Loucy (cell line): Measurements from ENCODE around the gene AFF4.

Experiments
- H2AFZ ChIP-seq: fragments of 200-600 bp; sonication (generic); 2 replicates; pipeline ENCODE4 v1.6.0; 2016; ENCODE audit warnings: antibody characterized with exemption, mild to moderate bottlenecking, low read length, moderate library complexity
- H3F3A ChIP-seq: fragments of 200-600 bp; 2 replicates; pipeline ENCODE4 v1.6.0; 2016; ENCODE audit warnings: antibody characterized with exemption, low read depth, mild to moderate bottlenecking
- H3K27me3 ChIP-seq: fragments of 200-600 bp; sonication (generic); 2 replicates; pipeline ENCODE4 v1.6.1; 2014; ENCODE audit warnings: low read length, mild to moderate bottlenecking; ENCODE audit not compliant: insufficient read depth, poor library complexity, severe bottlenecking
- H3K36me3 ChIP-seq: fragments of 200-600 bp; sonication (generic); 2 replicates; pipeline ENCODE4 v1.6.1; 2016; ENCODE audit warnings: low read length; ENCODE audit not compliant: insufficient read depth
- H3K4me1 ChIP-seq: fragments of 200-600 bp; sonication (generic); 2 replicates; pipeline ENCODE4 v1.5.1; 2014; ENCODE audit warnings: low read length, mild to moderate bottlenecking; ENCODE audit not compliant: insufficient read depth, poor library complexity, severe bottlenecking
- H3K4me2 ChIP-seq: fragments of 200-600 bp; sonication (generic); 2 replicates; pipeline ENCODE4 v1.6.0; 2014; ENCODE audit warnings: antibody characterized with exemption, low read length, low read depth, mild to moderate bottlenecking; ENCODE audit not compliant: poor library complexity, severe bottlenecking
- H3K4me3 ChIP-seq: fragments of 200-600 bp; sonication (generic); 2 replicates; pipeline ENCODE4 v1.5.1; 2014; ENCODE audit warnings: low read length, mild to moderate bottlenecking, mixed read lengths; ENCODE audit not compliant: poor library complexity, severe bottlenecking
- H3K79me2 ChIP-seq: fragments of 200-600 bp; sonication (generic); 2 replicates; pipeline ENCODE4 v1.6.1; 2014; ENCODE audit warnings: low read length; ENCODE audit not compliant: insufficient read depth
- H3K9ac ChIP-seq: fragments of 200-600 bp; sonication (generic); 2 replicates; pipeline ENCODE4 v1.6.0; 2014; ENCODE audit warnings: mild to moderate bottlenecking, low read depth, low read length, moderate library complexity; ENCODE audit not compliant: poor library complexity, severe bottlenecking
- H3K9me2 ChIP-seq: fragments of 200-600 bp; sonication (generic); replicated peaks from 2 replicates; pipeline ENCODE4 v1.6.1; 2016; ENCODE audit warnings: low read depth, low read length, mixed read lengths
- H3K9me3 ChIP-seq: fragments of 200-600 bp; sonication (generic); 2 replicates; pipeline ENCODE4 v1.6.1; 2014; ENCODE audit warnings: mild to moderate bottlenecking, antibody characterized with exemption, low read length, low read depth; ENCODE audit not compliant: insufficient read depth
- H4K20me1 ChIP-seq: fragments of 200-600 bp; sonication (generic); 2 replicates; pipeline ENCODE4 v1.6.0; 2014; ENCODE audit warnings: antibody characterized with exemption, low read length, mild to moderate bottlenecking; ENCODE audit not compliant: insufficient read depth, poor library complexity, severe bottlenecking
- CTCF ChIP-seq: fragments of 200-600 bp; sonication (generic); conservative IDR thresholded peaks from 2 replicates; pipeline ENCODE4 v1.5.1; 2014; ENCODE audit warnings: mild to moderate bottlenecking, antibody characterized with exemption, low read length
- EZH2phosphoT487 ChIP-seq: fragments of 200-600 bp; IDR thresholded peaks from 2 replicates; pipeline ENCODE4 v1.6.1; 2018; ENCODE audit warnings: antibody characterized with exemption, mild to moderate bottlenecking, moderate library complexity, borderline replicate concordance

The AFF4 gene

GRCh38 chr5:132971483-132972435, 8.3 kb upstream of the AFF4 start:
- Histone ChIP-seq H3K4me1 (no peaks in the 10 kb centered on the region), H4K20me1 (no peaks in the 10 kb centered on the region), H3K9me3 (no peaks in the 10 kb centered on the region), H3K4me3 (no peak overlapping the region), H2AFZ (no peak overlapping the region), H3F3A (no peaks in the 10 kb centered on the region), H3K9ac (no peak overlapping the region), H3K27me3 (no peaks in the 10 kb centered on the region), H3K79me2 (no peaks in the 10 kb centered on the region), H3K9me2 (no peaks in the 10 kb centered on the region), H3K4me2 (no peak overlapping the region), H3K36me3 (no peaks in the 10 kb centered on the region)
- TF ChIP-seq CTCF (no peak), EZH2phosphoT487 (no peak)

- Histone ChIP-seq H2AFZ (no peak overlapping the region), H3K36me3 (no peaks in the 10 kb centered on the region), H4K20me1 (peaks cover 12% of the 10 kb centered on the region), H3K9ac (no peak overlapping the region), H3K79me2 (peaks cover 29% of the 10 kb centered on the region), H3K9me2 (no peaks in the 10 kb centered on the region), H3F3A (no peaks in the 10 kb centered on the region), H3K9me3 (no peaks in the 10 kb centered on the region), H3K4me2 (no peak overlapping the region), H3K4me3 (no peak overlapping the region), H3K4me1 (peaks cover 14% of the 10 kb centered on the region), H3K27me3 (no peaks in the 10 kb centered on the region)
- TF ChIP-seq CTCF (no peak), EZH2phosphoT487 (no peak)
These were observed 1.7 kb upstream of the AFF4 start for GRCh38 chr5:132965120-132965519.

GRCh38 chr5:132962429-132963021, 909 bp downstream of the AFF4 start:
- H3K9ac ChIP-seq, result peak overlapping the region; percentile 90
- H3K9me2 ChIP-seq, result no peaks in the 10 kb centered on the region
- H3K9me3 ChIP-seq, result no peaks in the 10 kb centered on the region
- H4K20me1 ChIP-seq, result peaks cover 21% of the 10 kb centered on the region
- peaks cover 50% of the 10 kb centered on the region for H3K79me2 ChIP-seq
- no peaks in the 10 kb centered on the region for H3K36me3 ChIP-seq
- peaks cover 14% of the 10 kb centered on the region for H3K4me1 ChIP-seq
- peak overlapping the region; percentile 83 for H3K4me3 ChIP-seq
- TF ChIP-seq EZH2phosphoT487 (no peak), CTCF (no peak)
- H3K27me3 ChIP-seq, result no peaks in the 10 kb centered on the region
- H3F3A ChIP-seq, result no peaks in the 10 kb centered on the region
- H3K4me2 ChIP-seq, result peak overlapping the region; percentile 88
- H2AFZ ChIP-seq, result peak overlapping the region; percentile 91; the same call in 1 of the 2 replicates
